WTC11 (cell line): Measurements from ENCODE around the gene POLH. TPM values are rescaled to one million over a fixed set of nuclear protein-coding genes. Genes with fewer than 3 reads are reported as not detected.

Source experiments
- CREB1 ChIP-seq: sonication (generic); formaldehyde crosslinking; IDR thresholded peaks from 2 replicates; pipeline ENCODE4 v1.8.0; 2023; ENCODE audit warnings: mild to moderate bottlenecking, missing genetic modification reagents
- CREM ChIP-seq: sonication (generic); formaldehyde crosslinking; IDR thresholded peaks from 2 replicates; pipeline ENCODE4 v1.8.1; 2022; ENCODE audit warnings: mild to moderate bottlenecking, missing genetic modification reagents, moderate library complexity
- ETV6 ChIP-seq: sonication (generic); formaldehyde crosslinking; IDR thresholded peaks from 2 replicates; pipeline ENCODE4 v1.8.1; 2022; ENCODE audit warnings: mild to moderate bottlenecking, missing genetic modification reagents
- FOXJ3 ChIP-seq: sonication (generic); formaldehyde crosslinking; IDR thresholded peaks from 2 replicates; pipeline ENCODE4 v1.9.0; 2021; ENCODE audit warnings: missing genetic modification reagents, mild to moderate bottlenecking, borderline replicate concordance
- GABPB1 ChIP-seq: sonication (generic); formaldehyde crosslinking; IDR thresholded peaks from 2 replicates; pipeline ENCODE4 v1.8.1; 2023; ENCODE audit warnings: mild to moderate bottlenecking, missing genetic modification reagents
- GTF2I ChIP-seq: fragments of 250-450 bp; sonication (Bioruptor Pico); conservative IDR thresholded peaks from 2 replicates; pipeline ENCODE4 v1.4.0; 2021; ENCODE audit warnings: mild to moderate bottlenecking
- MYBL2 ChIP-seq: sonication (generic); formaldehyde crosslinking; IDR thresholded peaks from 2 replicates; pipeline ENCODE4 v1.8.1; 2023; ENCODE audit warnings: mild to moderate bottlenecking, moderate library complexity, missing genetic modification reagents
- NFATC4 ChIP-seq: fragments of 250-450 bp; sonication (Bioruptor Pico); IDR thresholded peaks from 2 replicates; pipeline ENCODE4 v1.9.0; 2021; ENCODE audit warnings: mild to moderate bottlenecking
- NFYB ChIP-seq: sonication (generic); formaldehyde crosslinking; conservative IDR thresholded peaks from 2 replicates; pipeline ENCODE4 v1.8.0; 2022; ENCODE audit warnings: low read depth, missing genetic modification reagents
- PRRX2 ChIP-seq: fragments of 250-450 bp; sonication (Bioruptor Pico); IDR thresholded peaks from 2 replicates; pipeline ENCODE4 v1.8.0; 2021; ENCODE audit warnings: mild to moderate bottlenecking
- TCF7 ChIP-seq: sonication (generic); formaldehyde crosslinking; IDR thresholded peaks from 2 replicates; pipeline ENCODE4 v1.8.0; 2022; ENCODE audit warnings: mild to moderate bottlenecking, low read depth, missing genetic modification reagents, moderate library complexity
- TEAD1 ChIP-seq: sonication (generic); formaldehyde crosslinking; IDR thresholded peaks from 2 replicates; pipeline ENCODE4 v1.8.0; 2022; ENCODE audit warnings: mild to moderate bottlenecking, missing genetic modification reagents
- ZBTB21 ChIP-seq: sonication (generic); formaldehyde crosslinking; IDR thresholded peaks from 2 replicates; pipeline ENCODE4 v1.8.1; 2023; ENCODE audit warnings: mild to moderate bottlenecking, missing genetic modification reagents, borderline replicate concordance
- ZNF263 ChIP-seq: sonication (generic); formaldehyde crosslinking; IDR thresholded peaks from 2 replicates; pipeline ENCODE4 v1.8.1; 2022; ENCODE audit warnings: low read depth, mild to moderate bottlenecking, moderate library complexity, missing genetic modification reagents
- ZNF423 ChIP-seq: fragments of 250-450 bp; sonication (Bioruptor Pico); IDR thresholded peaks from 2 replicates; pipeline ENCODE4 v2.1.2; 2022; ENCODE audit warnings: mild to moderate bottlenecking, moderate library complexity
- total RNA-seq: library from RNA; stranded (reverse); gene quantifications from 3 replicates; pipeline ENCODE4 v1.2.3, GENCODE V29; 2021
- TF ChIP-seq, protein P1 (sequence below): sonication (generic); formaldehyde crosslinking; IDR thresholded peaks from 2 replicates; pipeline ENCODE4 v1.8.0; 2022; ENCODE audit warnings: mild to moderate bottlenecking, missing genetic modification reagents
- TF ChIP-seq, protein P2 (sequence below): sonication (generic); formaldehyde crosslinking; IDR thresholded peaks from 2 replicates; pipeline ENCODE4 v1.8.0; 2023; ENCODE audit warnings: mild to moderate bottlenecking, missing genetic modification reagents
- TF ChIP-seq, protein P3 (sequence below): sonication (generic); formaldehyde crosslinking; IDR thresholded peaks from 2 replicates; pipeline ENCODE4 v1.8.1; 2022; ENCODE audit warnings: mild to moderate bottlenecking, moderate library complexity, missing genetic modification reagents
- TF ChIP-seq, protein P4 (sequence below): sonication (generic); formaldehyde crosslinking; IDR thresholded peaks from 2 replicates; pipeline ENCODE4 v1.8.0; 2022; ENCODE audit warnings: mild to moderate bottlenecking, missing genetic modification reagents
- TF ChIP-seq, protein P5 (sequence below): sonication (generic); formaldehyde crosslinking; IDR thresholded peaks from 2 replicates; pipeline ENCODE4 v1.8.1; 2022; ENCODE audit warnings: low read depth, mild to moderate bottlenecking, moderate library complexity, missing genetic modification reagents, borderline replicate concordance
- TF ChIP-seq, protein P6 (sequence below): fragments of 250-450 bp; sonication (Bioruptor Pico); IDR thresholded peaks from 2 replicates; pipeline ENCODE4 v1.9.0; 2021; ENCODE audit warnings: mild to moderate bottlenecking
- TF ChIP-seq, protein P7 (sequence below): sonication (generic); formaldehyde crosslinking; IDR thresholded peaks from 2 replicates; pipeline ENCODE4 v1.8.1; 2023; ENCODE audit warnings: mild to moderate bottlenecking, missing genetic modification reagents, moderate library complexity
- TF ChIP-seq, protein P8 (sequence below): fragments of 250-450 bp; sonication (Bioruptor Pico); IDR thresholded peaks from 2 replicates; pipeline ENCODE4 v1.9.0; 2021; ENCODE audit warnings: mild to moderate bottlenecking

The POLH gene
- total RNA-seq, 1 experiment from 2014 or later = 28.0 TPM

DNA sequence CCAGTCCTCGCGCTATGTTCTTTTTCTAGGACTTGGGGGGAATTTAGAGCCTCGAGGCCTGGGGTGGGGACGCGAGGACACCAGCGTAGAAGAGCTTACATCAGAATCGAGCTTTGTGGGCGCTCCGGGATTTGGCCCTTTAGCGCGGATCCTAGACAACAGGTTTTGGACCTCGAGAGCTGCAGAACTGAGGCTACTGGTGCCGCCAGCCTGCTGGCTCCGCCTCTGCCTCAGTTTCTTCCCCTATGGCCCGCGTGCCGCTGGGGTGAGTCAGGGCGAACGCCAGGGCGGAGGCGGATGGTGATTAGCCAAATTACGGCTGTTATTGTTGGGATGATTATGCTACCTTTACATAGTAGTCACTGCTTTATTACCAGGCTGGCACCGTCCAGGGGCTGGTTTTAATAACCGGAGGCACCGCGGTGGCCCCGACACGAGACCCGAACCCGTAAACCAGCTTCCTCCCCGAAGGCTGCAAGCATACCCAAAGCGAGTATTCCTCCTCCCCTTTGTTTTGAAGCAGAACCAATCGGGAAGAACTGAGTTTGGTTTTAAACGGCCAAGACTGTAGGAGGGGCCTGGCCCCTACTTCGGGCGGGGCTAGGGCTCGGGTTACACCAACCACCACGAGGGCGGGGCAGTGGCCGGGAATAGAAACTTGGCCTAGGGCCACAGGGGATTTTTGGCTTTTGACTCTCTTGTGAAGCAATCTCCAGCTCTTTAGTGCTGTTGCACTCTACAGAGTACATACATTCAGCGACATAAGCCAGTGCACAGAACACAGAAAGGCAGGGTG is 53.7 kb downstream of the POLH start (continued):
- peak; percentile 66; the same call in 1 of the 2 replicates for TF ChIP-seq PRRX2 (CRISPR knock-in tag)
- TF ChIP-seq ETV6 (CRISPR knock-in tag) = peak; percentile 52; the same call in 1 of the 2 replicates
- TF ChIP-seq MYBL2 = peak; percentile 81
- TF ChIP-seq ZBTB21 (CRISPR knock-in tag) = no peak
- TF ChIP-seq, protein P1, sequence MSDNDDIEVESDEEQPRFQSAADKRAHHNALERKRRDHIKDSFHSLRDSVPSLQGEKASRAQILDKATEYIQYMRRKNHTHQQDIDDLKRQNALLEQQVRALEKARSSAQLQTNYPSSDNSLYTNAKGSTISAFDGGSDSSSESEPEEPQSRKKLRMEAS (CRISPR knock-in tag) = peak; percentile 82
- TF ChIP-seq ZNF263 = no peak
- TF ChIP-seq NFYB = peak; percentile 46
- TF ChIP-seq FOXJ3 (CRISPR knock-in tag) = no peak
- TF ChIP-seq GABPB1 (CRISPR knock-in tag) = peak; percentile 64
- TF ChIP-seq, protein P2, sequence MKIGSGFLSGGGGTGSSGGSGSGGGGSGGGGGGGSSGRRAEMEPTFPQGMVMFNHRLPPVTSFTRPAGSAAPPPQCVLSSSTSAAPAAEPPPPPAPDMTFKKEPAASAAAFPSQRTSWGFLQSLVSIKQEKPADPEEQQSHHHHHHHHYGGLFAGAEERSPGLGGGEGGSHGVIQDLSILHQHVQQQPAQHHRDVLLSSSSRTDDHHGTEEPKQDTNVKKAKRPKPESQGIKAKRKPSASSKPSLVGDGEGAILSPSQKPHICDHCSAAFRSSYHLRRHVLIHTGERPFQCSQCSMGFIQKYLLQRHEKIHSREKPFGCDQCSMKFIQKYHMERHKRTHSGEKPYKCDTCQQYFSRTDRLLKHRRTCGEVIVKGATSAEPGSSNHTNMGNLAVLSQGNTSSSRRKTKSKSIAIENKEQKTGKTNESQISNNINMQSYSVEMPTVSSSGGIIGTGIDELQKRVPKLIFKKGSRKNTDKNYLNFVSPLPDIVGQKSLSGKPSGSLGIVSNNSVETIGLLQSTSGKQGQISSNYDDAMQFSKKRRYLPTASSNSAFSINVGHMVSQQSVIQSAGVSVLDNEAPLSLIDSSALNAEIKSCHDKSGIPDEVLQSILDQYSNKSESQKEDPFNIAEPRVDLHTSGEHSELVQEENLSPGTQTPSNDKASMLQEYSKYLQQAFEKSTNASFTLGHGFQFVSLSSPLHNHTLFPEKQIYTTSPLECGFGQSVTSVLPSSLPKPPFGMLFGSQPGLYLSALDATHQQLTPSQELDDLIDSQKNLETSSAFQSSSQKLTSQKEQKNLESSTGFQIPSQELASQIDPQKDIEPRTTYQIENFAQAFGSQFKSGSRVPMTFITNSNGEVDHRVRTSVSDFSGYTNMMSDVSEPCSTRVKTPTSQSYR (CRISPR knock-in tag) = 0 out of 2 replicates have a peak, but pooled peaks have one; percentile 9
- TF ChIP-seq, protein P3, sequence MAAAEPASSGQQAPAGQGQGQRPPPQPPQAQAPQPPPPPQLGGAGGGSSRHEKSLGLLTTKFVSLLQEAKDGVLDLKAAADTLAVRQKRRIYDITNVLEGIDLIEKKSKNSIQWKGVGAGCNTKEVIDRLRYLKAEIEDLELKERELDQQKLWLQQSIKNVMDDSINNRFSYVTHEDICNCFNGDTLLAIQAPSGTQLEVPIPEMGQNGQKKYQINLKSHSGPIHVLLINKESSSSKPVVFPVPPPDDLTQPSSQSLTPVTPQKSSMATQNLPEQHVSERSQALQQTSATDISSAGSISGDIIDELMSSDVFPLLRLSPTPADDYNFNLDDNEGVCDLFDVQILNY = peak; percentile 41; the same call in 1 of the 2 replicates
- TF ChIP-seq NFATC4 (CRISPR knock-in tag) = no peak
- TF ChIP-seq, protein P4, sequence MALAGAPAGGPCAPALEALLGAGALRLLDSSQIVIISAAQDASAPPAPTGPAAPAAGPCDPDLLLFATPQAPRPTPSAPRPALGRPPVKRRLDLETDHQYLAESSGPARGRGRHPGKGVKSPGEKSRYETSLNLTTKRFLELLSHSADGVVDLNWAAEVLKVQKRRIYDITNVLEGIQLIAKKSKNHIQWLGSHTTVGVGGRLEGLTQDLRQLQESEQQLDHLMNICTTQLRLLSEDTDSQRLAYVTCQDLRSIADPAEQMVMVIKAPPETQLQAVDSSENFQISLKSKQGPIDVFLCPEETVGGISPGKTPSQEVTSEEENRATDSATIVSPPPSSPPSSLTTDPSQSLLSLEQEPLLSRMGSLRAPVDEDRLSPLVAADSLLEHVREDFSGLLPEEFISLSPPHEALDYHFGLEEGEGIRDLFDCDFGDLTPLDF (CRISPR knock-in tag) = 0 out of 2 replicates have a peak, but pooled peaks have one; percentile 44
- TF ChIP-seq, protein P5, sequence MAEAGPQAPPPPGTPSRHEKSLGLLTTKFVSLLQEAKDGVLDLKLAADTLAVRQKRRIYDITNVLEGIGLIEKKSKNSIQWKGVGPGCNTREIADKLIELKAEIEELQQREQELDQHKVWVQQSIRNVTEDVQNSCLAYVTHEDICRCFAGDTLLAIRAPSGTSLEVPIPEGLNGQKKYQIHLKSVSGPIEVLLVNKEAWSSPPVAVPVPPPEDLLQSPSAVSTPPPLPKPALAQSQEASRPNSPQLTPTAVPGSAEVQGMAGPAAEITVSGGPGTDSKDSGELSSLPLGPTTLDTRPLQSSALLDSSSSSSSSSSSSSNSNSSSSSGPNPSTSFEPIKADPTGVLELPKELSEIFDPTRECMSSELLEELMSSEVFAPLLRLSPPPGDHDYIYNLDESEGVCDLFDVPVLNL = no peak
- TF ChIP-seq GTF2I (CRISPR knock-in tag) = 0 out of 2 replicates have a peak, but pooled peaks have one; percentile 38
- TF ChIP-seq, protein P6, sequence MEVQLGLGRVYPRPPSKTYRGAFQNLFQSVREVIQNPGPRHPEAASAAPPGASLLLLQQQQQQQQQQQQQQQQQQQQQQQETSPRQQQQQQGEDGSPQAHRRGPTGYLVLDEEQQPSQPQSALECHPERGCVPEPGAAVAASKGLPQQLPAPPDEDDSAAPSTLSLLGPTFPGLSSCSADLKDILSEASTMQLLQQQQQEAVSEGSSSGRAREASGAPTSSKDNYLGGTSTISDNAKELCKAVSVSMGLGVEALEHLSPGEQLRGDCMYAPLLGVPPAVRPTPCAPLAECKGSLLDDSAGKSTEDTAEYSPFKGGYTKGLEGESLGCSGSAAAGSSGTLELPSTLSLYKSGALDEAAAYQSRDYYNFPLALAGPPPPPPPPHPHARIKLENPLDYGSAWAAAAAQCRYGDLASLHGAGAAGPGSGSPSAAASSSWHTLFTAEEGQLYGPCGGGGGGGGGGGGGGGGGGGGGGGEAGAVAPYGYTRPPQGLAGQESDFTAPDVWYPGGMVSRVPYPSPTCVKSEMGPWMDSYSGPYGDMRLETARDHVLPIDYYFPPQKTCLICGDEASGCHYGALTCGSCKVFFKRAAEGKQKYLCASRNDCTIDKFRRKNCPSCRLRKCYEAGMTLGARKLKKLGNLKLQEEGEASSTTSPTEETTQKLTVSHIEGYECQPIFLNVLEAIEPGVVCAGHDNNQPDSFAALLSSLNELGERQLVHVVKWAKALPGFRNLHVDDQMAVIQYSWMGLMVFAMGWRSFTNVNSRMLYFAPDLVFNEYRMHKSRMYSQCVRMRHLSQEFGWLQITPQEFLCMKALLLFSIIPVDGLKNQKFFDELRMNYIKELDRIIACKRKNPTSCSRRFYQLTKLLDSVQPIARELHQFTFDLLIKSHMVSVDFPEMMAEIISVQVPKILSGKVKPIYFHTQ (CRISPR knock-in tag) = peak; percentile 36; the same call in 1 of the 2 replicates
- TF ChIP-seq, protein P7, sequence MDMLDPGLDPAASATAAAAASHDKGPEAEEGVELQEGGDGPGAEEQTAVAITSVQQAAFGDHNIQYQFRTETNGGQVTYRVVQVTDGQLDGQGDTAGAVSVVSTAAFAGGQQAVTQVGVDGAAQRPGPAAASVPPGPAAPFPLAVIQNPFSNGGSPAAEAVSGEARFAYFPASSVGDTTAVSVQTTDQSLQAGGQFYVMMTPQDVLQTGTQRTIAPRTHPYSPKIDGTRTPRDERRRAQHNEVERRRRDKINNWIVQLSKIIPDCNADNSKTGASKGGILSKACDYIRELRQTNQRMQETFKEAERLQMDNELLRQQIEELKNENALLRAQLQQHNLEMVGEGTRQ (CRISPR knock-in tag) = no peak
- TF ChIP-seq, protein P8, sequence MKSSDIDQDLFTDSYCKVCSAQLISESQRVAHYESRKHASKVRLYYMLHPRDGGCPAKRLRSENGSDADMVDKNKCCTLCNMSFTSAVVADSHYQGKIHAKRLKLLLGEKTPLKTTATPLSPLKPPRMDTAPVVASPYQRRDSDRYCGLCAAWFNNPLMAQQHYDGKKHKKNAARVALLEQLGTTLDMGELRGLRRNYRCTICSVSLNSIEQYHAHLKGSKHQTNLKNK (CRISPR knock-in tag) = no peak
- TF ChIP-seq CREM (CRISPR knock-in tag) = 0 out of 2 replicates have a peak, but pooled peaks have one; percentile 6
- 0 out of 2 replicates have a peak, but pooled peaks have one; percentile 39 for TF ChIP-seq TEAD1 (CRISPR knock-in tag)
- peak; percentile 38; the same call in 1 of the 2 replicates for TF ChIP-seq CREB1 (CRISPR knock-in tag)
- no peak for TF ChIP-seq ZNF423 (CRISPR knock-in tag)
- no peak for TF ChIP-seq TCF7 (CRISPR knock-in tag)
